ENCODE results near the gene HOGA1.

GRCh38 chr10:97627731-97628130 is 43.5 kb downstream of the HOGA1 start:
- TF ChIP-seq CTCF (IDR thresholded peaks at IDR 0.05) (no peak), POLR2A (IDR thresholded peaks at IDR 0.05) (no peak)
